Kidney epithelial cell (primary cell): Measurements from ENCODE around the gene CFAP92. TPM values are rescaled to one million over a fixed set of nuclear protein-coding genes. Genes with fewer than 3 reads are reported as not detected.

ENCODE experiments used
- DNase-seq: peaks from one replicate; pipeline ENCODE4 v3.0.0-alpha.2; 2010; ENCODE audit warnings: low read depth
- H3K27me3 ChIP-seq: 2 replicates; pipeline ENCODE4 v1.6.0; 2011; ENCODE audit warnings: low read length; ENCODE audit not compliant: control insufficient read depth, insufficient read depth
- H3K36me3 ChIP-seq: 2 replicates; pipeline ENCODE4 v1.5.1; 2011; ENCODE audit warnings: low read length; ENCODE audit not compliant: control insufficient read depth, insufficient read depth
- H3K4me3 ChIP-seq: 2 replicates; pipeline ENCODE4 v1.5.1; 2011; ENCODE audit warnings: low read depth, mild to moderate bottlenecking, control low read depth, low read length
- CTCF ChIP-seq: IDR thresholded peaks from 2 replicates; pipeline ENCODE4 v1.5.1; 2011; ENCODE audit warnings: mild to moderate bottlenecking, moderate library complexity, low read length, control low read depth, inconsistent platforms; ENCODE audit not compliant: insufficient read depth, poor library complexity, severe bottlenecking
- total RNA-seq: library from RNA; depleted of rRNA; stranded (reverse); fragments of >200 nt; gene quantifications from 2 replicates; pipeline ENCODE4 v1.2.3, GENCODE V29; 2015

Gene CFAP92
- total RNA-seq, 1 donor from 2014 or later = 0.50 TPM

- TF ChIP-seq CTCF = no peak
- no peaks in the 10 kb centered on the region for H3K36me3 ChIP-seq
Observed at GRCh38 chr3:128910006-128910405, 83.9 kb downstream of the CFAP92 start.

GRCh38 chr3:128908951-128909350 is 84.9 kb downstream of the CFAP92 start:
- H3K4me3 ChIP-seq = no peak overlapping the region
- no peaks in the 10 kb centered on the region for H3K27me3 ChIP-seq
- no peak for DNase-seq
- no peak for TF ChIP-seq CTCF
- H3K36me3 ChIP-seq = no peaks in the 10 kb centered on the region

More at GRCh38 chr3:128910006-128910405, 83.9 kb downstream of the CFAP92 start:
- no peaks in the 10 kb centered on the region for H3K27me3 ChIP-seq
- no peak overlapping the region for H3K4me3 ChIP-seq
- no peak for DNase-seq

- no peak overlapping the region for H3K4me3 ChIP-seq
- H3K27me3 ChIP-seq = no peaks in the 10 kb centered on the region
- peaks cover 1% of the 10 kb centered on the region for H3K36me3 ChIP-seq
- no peak for DNase-seq
- no peak for TF ChIP-seq CTCF
Observed at GRCh38 chr3:128907706-128908445, 86.0 kb downstream of the CFAP92 start.

GRCh38 chr3:128906804-128907525 is 86.9 kb downstream of the CFAP92 start:
- H3K27me3 ChIP-seq = no peaks in the 10 kb centered on the region
- TF ChIP-seq CTCF = no peak
- H3K36me3 ChIP-seq = peaks cover 1% of the 10 kb centered on the region
- H3K4me3 ChIP-seq = no peak overlapping the region
- DNase-seq = no peak

- no peak for TF ChIP-seq CTCF
- no peak for DNase-seq
- Histone ChIP-seq H3K27me3 (no peaks in the 10 kb centered on the region), H3K4me3 (no peak overlapping the region), H3K36me3 (peaks cover 1% of the 10 kb centered on the region)
Observed at GRCh38 chr3:128906031-128906803, 87.7 kb downstream of the CFAP92 start.
